Peyer's patch (tissue), 4 donors: ENCODE results near the gene TGM6. TPM values are rescaled to one million over a fixed set of nuclear protein-coding genes. Genes with fewer than 3 reads are reported as not detected.

ENCODE experiments used
- DNase-seq, 3 donors: peaks; one replicate each; pipeline ENCODE4 v3.0.0-alpha.2; 2017 to 2019
- H3K27ac ChIP-seq, 4 donors: fragments of 200-600 bp; sonication (generic); one replicate each; pipeline ENCODE4 v1.5.1; 2016 to 2019
- H3K27me3 ChIP-seq, 2 donors: fragments of 200-600 bp; sonication (generic); one replicate each; pipeline ENCODE4 v1.5.1; 2019
- H3K36me3 ChIP-seq, 3 donors: fragments of 200-600 bp; sonication (generic); one replicate each; pipeline ENCODE4 v1.5.1; 2016 to 2019
- H3K4me1 ChIP-seq, 4 donors: fragments of 200-600 bp; sonication (generic); one replicate each; pipeline ENCODE4 v1.5.1; 2016 to 2019
- H3K4me3 ChIP-seq, 4 donors: fragments of 200-600 bp; sonication (generic); 1 replicate in 3 of 4; 2 replicates in 1 of 4; pipeline ENCODE4 v1.5.1; 2016 to 2019; ENCODE audit warnings: mild to moderate bottlenecking in 1 of 4
- H3K9me3 ChIP-seq, 4 donors: fragments of 200-600 bp; sonication (generic); one replicate each; pipeline ENCODE4 v1.5.1; 2016 to 2019; ENCODE audit warnings: mild to moderate bottlenecking in 1 of 4
- CTCF ChIP-seq, 6 experiments: fragments of 450-650 bp in 4 of 6; fragments of 200-600 bp in 2 of 6; sonication (generic) in 1 of 6; IDR thresholded peaks; one replicate each; pipeline ENCODE4 v1.5.1; 2017 to 2019; ENCODE audit warnings: antibody characterized with exemption in 6 of 6, mild to moderate bottlenecking in 3 of 6, moderate library complexity in 1 of 6
- POLR2A ChIP-seq, 2 donors: fragments of 450-650 bp; IDR thresholded peaks; one replicate each; pipeline ENCODE4 v1.5.1; 2017; ENCODE audit warnings: antibody characterized with exemption in 2 of 2, mild to moderate bottlenecking in 2 of 2, moderate library complexity in 2 of 2
- total RNA-seq, 4 donors: library from RNA; depleted of rRNA; stranded (reverse); fragments of >200 nt; gene quantifications; one replicate each; pipeline ENCODE4 v1.1.0, GENCODE V29; 2016

The TGM6 gene
- total RNA-seq, 4 donors from 2014 or later = not detected

GRCh38 chr20:2363587-2363986 is 17.1 kb upstream of the TGM6 start:
- H3K9me3 ChIP-seq = no peaks in the 10 kb centered on the region
- no peaks in the 10 kb centered on the region for H3K36me3 ChIP-seq
- H3K27ac ChIP-seq = no peak overlapping the region
- H3K4me3 ChIP-seq = no peak overlapping the region
- DNase-seq = no peak
- TF ChIP-seq POLR2A (IDR thresholded peaks at IDR 0.05) = no peak
- TF ChIP-seq CTCF (IDR thresholded peaks at IDR 0.05) = no peak
- H3K4me1 ChIP-seq = no peaks in the 10 kb centered on the region
- H3K27me3 ChIP-seq = no peaks in the 10 kb centered on the region

GRCh38 chr20:2364044-2364443 is 16.7 kb upstream of the TGM6 start:
- Histone ChIP-seq H3K36me3 (no peaks in the 10 kb centered on the region), H3K9me3 (no peaks in the 10 kb centered on the region), H3K27ac (no peak overlapping the region), H3K4me1 (no peaks in the 10 kb centered on the region), H3K4me3 (no peak overlapping the region), H3K27me3 (no peaks in the 10 kb centered on the region)
- TF ChIP-seq POLR2A (IDR thresholded peaks at IDR 0.05) (no peak), CTCF (IDR thresholded peaks at IDR 0.05) (no peak)
- DNase-seq = no peak

GRCh38 chr20:2365091-2365490 is 15.6 kb upstream of the TGM6 start:
- TF ChIP-seq POLR2A (IDR thresholded peaks at IDR 0.05) = no peak
- no peak for TF ChIP-seq CTCF (IDR thresholded peaks at IDR 0.05)
- H3K27me3 ChIP-seq = no peaks in the 10 kb centered on the region
- no peaks in the 10 kb centered on the region for H3K9me3 ChIP-seq
- no peak for DNase-seq
- no peak overlapping the region for H3K27ac ChIP-seq
- no peaks in the 10 kb centered on the region for H3K4me1 ChIP-seq
- H3K36me3 ChIP-seq = no peaks in the 10 kb centered on the region
- H3K4me3 ChIP-seq = no peak overlapping the region

GRCh38 chr20:2365666-2366065 is 15.0 kb upstream of the TGM6 start:
- H3K9me3 ChIP-seq = no peaks in the 10 kb centered on the region
- H3K27me3 ChIP-seq = no peaks in the 10 kb centered on the region
- no peak overlapping the region for H3K4me3 ChIP-seq
- H3K27ac ChIP-seq = no peak overlapping the region
- no peaks in the 10 kb centered on the region for H3K4me1 ChIP-seq
- DNase-seq = no peak
- no peaks in the 10 kb centered on the region for H3K36me3 ChIP-seq
- TF ChIP-seq POLR2A (IDR thresholded peaks at IDR 0.05) (no peak), CTCF (IDR thresholded peaks at IDR 0.05) (no peak)

GRCh38 chr20:2368621-2369020 is 12.1 kb upstream of the TGM6 start:
- TF ChIP-seq POLR2A (IDR thresholded peaks at IDR 0.05) (no peak), CTCF (IDR thresholded peaks at IDR 0.05) (no peak)
- no peaks in the 10 kb centered on the region for H3K27me3 ChIP-seq
- no peak for DNase-seq
- H3K36me3 ChIP-seq = no peaks in the 10 kb centered on the region
- no peaks in the 10 kb centered on the region for H3K4me1 ChIP-seq
- no peak overlapping the region for H3K4me3 ChIP-seq
- H3K27ac ChIP-seq = no peak overlapping the region
- H3K9me3 ChIP-seq = no peaks in the 10 kb centered on the region

- H3K9me3 ChIP-seq = no peaks in the 10 kb centered on the region
- H3K36me3 ChIP-seq = no peaks in the 10 kb centered on the region
- no peak overlapping the region for H3K27ac ChIP-seq
- H3K27me3 ChIP-seq = no peaks in the 10 kb centered on the region
- H3K4me1 ChIP-seq = no peaks in the 10 kb centered on the region
- TF ChIP-seq POLR2A (IDR thresholded peaks at IDR 0.05) (no peak), CTCF (IDR thresholded peaks at IDR 0.05) (no peak)
- H3K4me3 ChIP-seq = no peak overlapping the region
- no peak for DNase-seq
These were observed 7.6 kb upstream of the TGM6 start for GRCh38 chr20:2373098-2373497.
